ENCODE data around the gene IMMP1L. TPM values are rescaled to one million over a fixed set of nuclear protein-coding genes. Genes with fewer than 3 reads are reported as not detected.

Gene IMMP1L
- total and polyA plus RNA-seq, 10 of the 15 experiments (the other 5 are each of a cell fraction or from before 2014, with no cell fraction given), result 29.4 to 145 (median 85.8) TPM

- TF ChIP-seq MTA2 (IDR thresholded peaks at IDR 0.05; ENCODE audit: low read depth), result no peak
- no peak for TF ChIP-seq NR2C1 (IDR thresholded peaks at IDR 0.05)
Observed at GRCh38 chr11:31529189-31529588, 19.8 kb upstream of the IMMP1L start (continued).

DNA sequence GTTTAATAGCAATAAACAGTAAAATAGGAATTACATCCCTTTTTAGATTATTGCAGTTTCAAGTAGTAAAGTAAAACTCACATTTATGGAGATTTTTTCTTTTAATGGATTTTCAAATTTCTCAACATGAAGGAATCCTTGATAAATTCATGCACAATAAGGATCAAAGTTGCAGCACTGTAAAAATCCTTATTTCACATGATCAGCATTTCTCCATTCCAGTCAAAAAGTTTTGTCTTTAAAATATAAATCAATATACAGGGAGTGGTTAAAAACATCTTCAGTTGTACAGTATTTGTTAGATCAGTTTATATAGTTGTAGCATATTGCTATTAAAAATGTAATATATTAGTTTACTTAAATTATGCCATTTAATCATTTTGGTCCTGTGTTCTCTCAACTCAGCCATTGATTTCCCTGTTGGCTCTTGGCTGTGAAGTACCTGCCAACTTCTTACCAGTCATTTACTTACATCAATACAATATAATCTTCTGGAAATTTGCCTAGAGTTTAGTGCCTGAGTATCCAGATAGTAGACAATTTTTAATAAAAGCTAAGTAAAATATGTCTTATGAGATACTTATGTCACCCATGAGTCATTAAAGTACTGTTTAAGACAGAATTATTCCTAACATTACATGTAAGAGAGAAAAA, 12.2 kb upstream of the IMMP1L start:
- ATAC-seq (no peak), DNase-seq (ENCODE audit: low read depth, low spot score) (no peak), FAIRE-seq (no peak)
- Histone ChIP-seq H3K27me3 (replicated peaks in 1 of 2; ENCODE audit: control insufficient read depth in 2 of 2, insufficient read depth in 2 of 2, low read length in 1 of 2) (no peaks in the 10 kb centered on the region), H3K4me3 (no peak overlapping the region), H3K79me2 (ENCODE audit: control insufficient read depth, insufficient read depth, low read length) (no peaks in the 10 kb centered on the region), H4K20me1 (ENCODE audit: control insufficient read depth, insufficient read depth) (no peaks in the 10 kb centered on the region), H2AFZ (ENCODE audit: control insufficient read depth, low read depth, low read length) (no peak overlapping the region), H3K36me3 (ENCODE audit: control insufficient read depth in 2 of 2, insufficient read depth in 2 of 2, low read length in 1 of 2) (no peaks in the 10 kb centered on the region), H3K4me1 (ENCODE audit: control insufficient read depth, insufficient read depth, low read length) (no peaks in the 10 kb centered on the region), H3K9ac (ENCODE audit: control insufficient read depth, insufficient read depth, low read length) (no peak overlapping the region), H3K27ac (ENCODE audit: control insufficient read depth, insufficient read depth) (no peak overlapping the region), H3K9me3 (replicated peaks; ENCODE audit: control insufficient read depth, insufficient read depth, low read length) (no peaks in the 10 kb centered on the region), H3K4me2 (ENCODE audit: control insufficient read depth, insufficient read depth) (no peak overlapping the region)
- no TSS peak for BruUV-seq (replicated peaks)
- in situ Hi-C loops (cut with MboI), result no loop called here
- RAD21 ChIA-PET (ENCODE audit: unreplicated experiment), result no interaction called here
- SMC1A ChIA-PET (ENCODE audit: uncharacterized antibody, unreplicated experiment), result interaction anchor here (0.6 kb wide), 1 partner anchor 120 kb away, joined by 3 read pairs; no protein-coding TSS in a partner anchor
- POLR2A ChIA-PET, result no interaction called here
- intact Hi-C loops (cut with micrococcal nuclease; ENCODE audit: unreplicated experiment), result no loop called here
- CTCF ChIA-PET, result interaction anchor here (1.3 kb wide), 1 partner anchor 437 kb away, joined by 3 read pairs; no protein-coding TSS in a partner anchor
- TF ChIP-seq SREBF2 (IDR thresholded peaks at IDR 0.05; ENCODE audit: low read length) (no peak), NFYA (IDR thresholded peaks at IDR 0.05; ENCODE audit: borderline replicate concordance, low read depth, low read length) (no peak), RCOR1 (conservative IDR thresholded peaks at IDR 0.05; ENCODE audit: low read depth, low read length) (no peak), WRNIP1 (IDR thresholded peaks at IDR 0.05; ENCODE audit: borderline replicate concordance, low read depth, low read length) (no peak), MLLT1 (IDR thresholded peaks at IDR 0.05) (no peak), BRCA1 (IDR thresholded peaks at IDR 0.05; ENCODE audit: low read depth, low read length) (no peak), CEBPB (IDR thresholded peaks at IDR 0.05; ENCODE audit: borderline replicate concordance in 1 of 2, low read depth in 2 of 2, low read length in 2 of 2) (no peak)
- TF ChIP-seq, protein P1, sequence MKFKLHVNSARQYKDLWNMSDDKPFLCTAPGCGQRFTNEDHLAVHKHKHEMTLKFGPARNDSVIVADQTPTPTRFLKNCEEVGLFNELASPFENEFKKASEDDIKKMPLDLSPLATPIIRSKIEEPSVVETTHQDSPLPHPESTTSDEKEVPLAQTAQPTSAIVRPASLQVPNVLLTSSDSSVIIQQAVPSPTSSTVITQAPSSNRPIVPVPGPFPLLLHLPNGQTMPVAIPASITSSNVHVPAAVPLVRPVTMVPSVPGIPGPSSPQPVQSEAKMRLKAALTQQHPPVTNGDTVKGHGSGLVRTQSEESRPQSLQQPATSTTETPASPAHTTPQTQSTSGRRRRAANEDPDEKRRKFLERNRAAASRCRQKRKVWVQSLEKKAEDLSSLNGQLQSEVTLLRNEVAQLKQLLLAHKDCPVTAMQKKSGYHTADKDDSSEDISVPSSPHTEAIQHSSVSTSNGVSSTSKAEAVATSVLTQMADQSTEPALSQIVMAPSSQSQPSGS (IDR thresholded peaks at IDR 0.05; ENCODE audit: low read length), result no peak
- TF ChIP-seq, protein P2, sequence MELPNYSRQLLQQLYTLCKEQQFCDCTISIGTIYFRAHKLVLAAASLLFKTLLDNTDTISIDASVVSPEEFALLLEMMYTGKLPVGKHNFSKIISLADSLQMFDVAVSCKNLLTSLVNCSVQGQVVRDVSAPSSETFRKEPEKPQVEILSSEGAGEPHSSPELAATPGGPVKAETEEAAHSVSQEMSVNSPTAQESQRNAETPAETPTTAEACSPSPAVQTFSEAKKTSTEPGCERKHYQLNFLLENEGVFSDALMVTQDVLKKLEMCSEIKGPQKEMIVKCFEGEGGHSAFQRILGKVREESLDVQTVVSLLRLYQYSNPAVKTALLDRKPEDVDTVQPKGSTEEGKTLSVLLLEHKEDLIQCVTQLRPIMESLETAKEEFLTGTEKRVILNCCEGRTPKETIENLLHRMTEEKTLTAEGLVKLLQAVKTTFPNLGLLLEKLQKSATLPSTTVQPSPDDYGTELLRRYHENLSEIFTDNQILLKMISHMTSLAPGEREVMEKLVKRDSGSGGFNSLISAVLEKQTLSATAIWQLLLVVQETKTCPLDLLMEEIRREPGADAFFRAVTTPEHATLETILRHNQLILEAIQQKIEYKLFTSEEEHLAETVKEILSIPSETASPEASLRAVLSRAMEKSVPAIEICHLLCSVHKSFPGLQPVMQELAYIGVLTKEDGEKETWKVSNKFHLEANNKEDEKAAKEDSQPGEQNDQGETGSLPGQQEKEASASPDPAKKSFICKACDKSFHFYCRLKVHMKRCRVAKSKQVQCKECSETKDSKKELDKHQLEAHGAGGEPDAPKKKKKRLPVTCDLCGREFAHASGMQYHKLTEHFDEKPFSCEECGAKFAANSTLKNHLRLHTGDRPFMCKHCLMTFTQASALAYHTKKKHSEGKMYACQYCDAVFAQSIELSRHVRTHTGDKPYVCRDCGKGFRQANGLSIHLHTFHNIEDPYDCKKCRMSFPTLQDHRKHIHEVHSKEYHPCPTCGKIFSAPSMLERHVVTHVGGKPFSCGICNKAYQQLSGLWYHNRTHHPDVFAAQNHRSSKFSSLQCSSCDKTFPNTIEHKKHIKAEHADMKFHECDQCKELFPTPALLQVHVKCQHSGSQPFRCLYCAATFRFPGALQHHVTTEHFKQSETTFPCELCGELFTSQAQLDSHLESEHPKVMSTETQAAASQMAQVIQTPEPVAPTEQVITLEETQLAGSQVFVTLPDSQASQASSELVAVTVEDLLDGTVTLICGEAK (IDR thresholded peaks at IDR 0.05; ENCODE audit: borderline replicate concordance), result no peak
- TF ChIP-seq, protein P3, sequence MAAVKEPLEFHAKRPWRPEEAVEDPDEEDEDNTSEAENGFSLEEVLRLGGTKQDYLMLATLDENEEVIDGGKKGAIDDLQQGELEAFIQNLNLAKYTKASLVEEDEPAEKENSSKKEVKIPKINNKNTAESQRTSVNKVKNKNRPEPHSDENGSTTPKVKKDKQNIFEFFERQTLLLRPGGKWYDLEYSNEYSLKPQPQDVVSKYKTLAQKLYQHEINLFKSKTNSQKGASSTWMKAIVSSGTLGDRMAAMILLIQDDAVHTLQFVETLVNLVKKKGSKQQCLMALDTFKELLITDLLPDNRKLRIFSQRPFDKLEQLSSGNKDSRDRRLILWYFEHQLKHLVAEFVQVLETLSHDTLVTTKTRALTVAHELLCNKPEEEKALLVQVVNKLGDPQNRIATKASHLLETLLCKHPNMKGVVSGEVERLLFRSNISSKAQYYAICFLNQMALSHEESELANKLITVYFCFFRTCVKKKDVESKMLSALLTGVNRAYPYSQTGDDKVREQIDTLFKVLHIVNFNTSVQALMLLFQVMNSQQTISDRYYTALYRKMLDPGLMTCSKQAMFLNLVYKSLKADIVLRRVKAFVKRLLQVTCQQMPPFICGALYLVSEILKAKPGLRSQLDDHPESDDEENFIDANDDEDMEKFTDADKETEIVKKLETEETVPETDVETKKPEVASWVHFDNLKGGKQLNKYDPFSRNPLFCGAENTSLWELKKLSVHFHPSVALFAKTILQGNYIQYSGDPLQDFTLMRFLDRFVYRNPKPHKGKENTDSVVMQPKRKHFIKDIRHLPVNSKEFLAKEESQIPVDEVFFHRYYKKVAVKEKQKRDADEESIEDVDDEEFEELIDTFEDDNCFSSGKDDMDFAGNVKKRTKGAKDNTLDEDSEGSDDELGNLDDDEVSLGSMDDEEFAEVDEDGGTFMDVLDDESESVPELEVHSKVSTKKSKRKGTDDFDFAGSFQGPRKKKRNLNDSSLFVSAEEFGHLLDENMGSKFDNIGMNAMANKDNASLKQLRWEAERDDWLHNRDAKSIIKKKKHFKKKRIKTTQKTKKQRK (IDR thresholded peaks at IDR 0.05; ENCODE audit: low read depth, low read length), result no peak

All from GM12878 (cell line).